WTC11 (cell line): Measurements from ENCODE around the gene SEC24B.

Experiments used
- CREB1 ChIP-seq: sonication (generic); formaldehyde crosslinking; IDR thresholded peaks from 2 replicates; pipeline ENCODE4 v1.8.0; 2023; ENCODE audit warnings: mild to moderate bottlenecking, missing genetic modification reagents
- ESRRA ChIP-seq: sonication (generic); formaldehyde crosslinking; IDR thresholded peaks from 2 replicates; pipeline ENCODE4 v1.8.1; 2022; ENCODE audit warnings: mild to moderate bottlenecking, missing genetic modification reagents, borderline replicate concordance
- GABPB1 ChIP-seq: sonication (generic); formaldehyde crosslinking; IDR thresholded peaks from 2 replicates; pipeline ENCODE4 v1.8.1; 2023; ENCODE audit warnings: mild to moderate bottlenecking, missing genetic modification reagents
- JUN ChIP-seq: sonication (generic); formaldehyde crosslinking; IDR thresholded peaks from 2 replicates; pipeline ENCODE4 v1.8.0; 2023; ENCODE audit warnings: mild to moderate bottlenecking, missing genetic modification reagents
- SMAD4 ChIP-seq: sonication (generic); formaldehyde crosslinking; IDR thresholded peaks from 2 replicates; pipeline ENCODE4 v1.8.0; 2022; ENCODE audit warnings: mild to moderate bottlenecking, missing genetic modification reagents
- ZNF416 ChIP-seq: fragments of 250-450 bp; sonication (Bioruptor Pico); IDR thresholded peaks from 2 replicates; pipeline ENCODE4 v1.9.0; 2021; ENCODE audit warnings: mild to moderate bottlenecking, inconsistent platforms
- ZNF671 ChIP-seq: fragments of 250-450 bp; sonication (Bioruptor Pico); IDR thresholded peaks from 2 replicates; pipeline ENCODE4 v1.8.0; 2021; ENCODE audit warnings: mild to moderate bottlenecking
- TF ChIP-seq, protein P1 (sequence below): fragments of 200-600 bp; IDR thresholded peaks from 2 replicates; pipeline ENCODE4 v1.8.0; 2022; ENCODE audit warnings: antibody characterized with exemption
- TF ChIP-seq, protein P2 (sequence below): sonication (generic); formaldehyde crosslinking; IDR thresholded peaks from 2 replicates; pipeline ENCODE4 v1.8.1; 2022; ENCODE audit warnings: mild to moderate bottlenecking, missing genetic modification reagents, moderate library complexity, borderline replicate concordance
- TF ChIP-seq, protein P3 (sequence below): sonication (generic); formaldehyde crosslinking; IDR thresholded peaks from 2 replicates; pipeline ENCODE4 v1.8.0; 2023; ENCODE audit warnings: missing genetic modification reagents
- TF ChIP-seq, protein P4 (sequence below): sonication (generic); formaldehyde crosslinking; IDR thresholded peaks from 2 replicates; pipeline ENCODE4 v1.8.1; 2023; ENCODE audit warnings: mild to moderate bottlenecking, missing genetic modification reagents, moderate library complexity
- TF ChIP-seq, protein P5 (sequence below): sonication (generic); formaldehyde crosslinking; conservative IDR thresholded peaks from 2 replicates; pipeline ENCODE4 v1.8.1; 2022; ENCODE audit warnings: mild to moderate bottlenecking, missing genetic modification reagents

DNA sequence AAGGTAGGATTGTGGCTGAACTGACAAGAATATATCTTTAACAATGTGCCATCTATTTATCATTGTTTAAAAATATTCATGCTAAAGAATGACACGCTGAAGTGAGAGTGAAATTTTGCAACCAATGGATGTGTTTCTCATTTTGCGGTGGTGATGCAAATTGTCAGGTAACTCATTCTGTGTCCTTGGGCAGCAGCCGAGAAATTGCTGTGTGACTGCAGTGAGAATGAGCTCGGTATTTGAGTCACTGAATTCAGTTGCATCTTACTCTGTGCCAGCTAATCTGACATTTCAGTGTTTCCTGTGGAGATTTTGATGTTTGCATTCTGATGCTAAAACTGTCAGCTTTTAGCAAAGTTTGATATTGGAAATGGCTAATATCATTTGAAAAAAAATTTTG lies 154.6 kb downstream of the SEC24B start:
- TF ChIP-seq ZNF671 (CRISPR knock-in tag) (no peak), JUN (CRISPR knock-in tag) (no peak), SMAD4 (CRISPR knock-in tag) (no peak), ZNF416 (no peak), GABPB1 (CRISPR knock-in tag) (no peak), CREB1 (CRISPR knock-in tag) (no peak), ESRRA (no peak)
- TF ChIP-seq, protein P1, sequence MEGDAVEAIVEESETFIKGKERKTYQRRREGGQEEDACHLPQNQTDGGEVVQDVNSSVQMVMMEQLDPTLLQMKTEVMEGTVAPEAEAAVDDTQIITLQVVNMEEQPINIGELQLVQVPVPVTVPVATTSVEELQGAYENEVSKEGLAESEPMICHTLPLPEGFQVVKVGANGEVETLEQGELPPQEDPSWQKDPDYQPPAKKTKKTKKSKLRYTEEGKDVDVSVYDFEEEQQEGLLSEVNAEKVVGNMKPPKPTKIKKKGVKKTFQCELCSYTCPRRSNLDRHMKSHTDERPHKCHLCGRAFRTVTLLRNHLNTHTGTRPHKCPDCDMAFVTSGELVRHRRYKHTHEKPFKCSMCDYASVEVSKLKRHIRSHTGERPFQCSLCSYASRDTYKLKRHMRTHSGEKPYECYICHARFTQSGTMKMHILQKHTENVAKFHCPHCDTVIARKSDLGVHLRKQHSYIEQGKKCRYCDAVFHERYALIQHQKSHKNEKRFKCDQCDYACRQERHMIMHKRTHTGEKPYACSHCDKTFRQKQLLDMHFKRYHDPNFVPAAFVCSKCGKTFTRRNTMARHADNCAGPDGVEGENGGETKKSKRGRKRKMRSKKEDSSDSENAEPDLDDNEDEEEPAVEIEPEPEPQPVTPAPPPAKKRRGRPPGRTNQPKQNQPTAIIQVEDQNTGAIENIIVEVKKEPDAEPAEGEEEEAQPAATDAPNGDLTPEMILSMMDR, result no peak
- TF ChIP-seq, protein P2, sequence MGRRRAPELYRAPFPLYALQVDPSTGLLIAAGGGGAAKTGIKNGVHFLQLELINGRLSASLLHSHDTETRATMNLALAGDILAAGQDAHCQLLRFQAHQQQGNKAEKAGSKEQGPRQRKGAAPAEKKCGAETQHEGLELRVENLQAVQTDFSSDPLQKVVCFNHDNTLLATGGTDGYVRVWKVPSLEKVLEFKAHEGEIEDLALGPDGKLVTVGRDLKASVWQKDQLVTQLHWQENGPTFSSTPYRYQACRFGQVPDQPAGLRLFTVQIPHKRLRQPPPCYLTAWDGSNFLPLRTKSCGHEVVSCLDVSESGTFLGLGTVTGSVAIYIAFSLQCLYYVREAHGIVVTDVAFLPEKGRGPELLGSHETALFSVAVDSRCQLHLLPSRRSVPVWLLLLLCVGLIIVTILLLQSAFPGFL (CRISPR knock-in tag), result no peak
- TF ChIP-seq, protein P3, sequence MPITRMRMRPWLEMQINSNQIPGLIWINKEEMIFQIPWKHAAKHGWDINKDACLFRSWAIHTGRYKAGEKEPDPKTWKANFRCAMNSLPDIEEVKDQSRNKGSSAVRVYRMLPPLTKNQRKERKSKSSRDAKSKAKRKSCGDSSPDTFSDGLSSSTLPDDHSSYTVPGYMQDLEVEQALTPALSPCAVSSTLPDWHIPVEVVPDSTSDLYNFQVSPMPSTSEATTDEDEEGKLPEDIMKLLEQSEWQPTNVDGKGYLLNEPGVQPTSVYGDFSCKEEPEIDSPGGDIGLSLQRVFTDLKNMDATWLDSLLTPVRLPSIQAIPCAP, result no peak
- TF ChIP-seq, protein P4, sequence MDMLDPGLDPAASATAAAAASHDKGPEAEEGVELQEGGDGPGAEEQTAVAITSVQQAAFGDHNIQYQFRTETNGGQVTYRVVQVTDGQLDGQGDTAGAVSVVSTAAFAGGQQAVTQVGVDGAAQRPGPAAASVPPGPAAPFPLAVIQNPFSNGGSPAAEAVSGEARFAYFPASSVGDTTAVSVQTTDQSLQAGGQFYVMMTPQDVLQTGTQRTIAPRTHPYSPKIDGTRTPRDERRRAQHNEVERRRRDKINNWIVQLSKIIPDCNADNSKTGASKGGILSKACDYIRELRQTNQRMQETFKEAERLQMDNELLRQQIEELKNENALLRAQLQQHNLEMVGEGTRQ (CRISPR knock-in tag), result no peak
- TF ChIP-seq, protein P5, sequence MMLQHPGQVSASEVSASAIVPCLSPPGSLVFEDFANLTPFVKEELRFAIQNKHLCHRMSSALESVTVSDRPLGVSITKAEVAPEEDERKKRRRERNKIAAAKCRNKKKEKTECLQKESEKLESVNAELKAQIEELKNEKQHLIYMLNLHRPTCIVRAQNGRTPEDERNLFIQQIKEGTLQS (CRISPR knock-in tag), result no peak
